H1 (cell line): ENCODE results near the gene ZWILCH. TPM values are rescaled to one million over a fixed set of nuclear protein-coding genes. Genes with fewer than 3 reads are reported as not detected.
A peak's percentile ranks its signal among the peaks of the same experiment; 100 is the strongest.

Experiments
- ATF2 ChIP-seq: IDR thresholded peaks from 2 replicates; pipeline ENCODE4 v1.6.1; 2012; ENCODE audit warnings: low read length, inconsistent platforms
- ATF3 ChIP-seq: IDR thresholded peaks from 2 replicates; pipeline ENCODE4 v1.6.1; 2011; ENCODE audit warnings: low read depth, mild to moderate bottlenecking, low read length; ENCODE audit not compliant: insufficient read depth
- BACH1 ChIP-seq: IDR thresholded peaks from 2 replicates; pipeline ENCODE4 v1.6.1; 2012; ENCODE audit warnings: low read length, improper control_type of control experiment
- CHD1 ChIP-seq: IDR thresholded peaks from 2 replicates; pipeline ENCODE4 v1.6.1; 2012; ENCODE audit warnings: low read depth, low read length, improper control_type of control experiment
- CHD2 ChIP-seq: IDR thresholded peaks from 2 replicates; pipeline ENCODE4 v1.6.1; 2012; ENCODE audit warnings: low read length, improper control_type of control experiment
- CREB1 ChIP-seq: IDR thresholded peaks from 2 replicates; pipeline ENCODE4 v1.6.1; 2012; ENCODE audit warnings: inconsistent platforms
- CTCF ChIP-seq, 3 experiments: IDR thresholded peaks; 1 replicate in 2 of 3; 2 replicates in 1 of 3; pipeline versions ENCODE4 v1.5.1 to v1.6.1; 2011; ENCODE audit warnings: low read length in 3 of 3, mild to moderate bottlenecking in 3 of 3, inconsistent platforms in 2 of 3, low read depth in 1 of 3, moderate library complexity in 1 of 3; ENCODE audit not compliant: insufficient read depth in 1 of 3; ENCODE audit errors: control extremely low read depth in 1 of 3
- EGR1 ChIP-seq: IDR thresholded peaks from 2 replicates; pipeline ENCODE4 v1.6.1; 2011; ENCODE audit warnings: low read depth, low read length, borderline replicate concordance
- EP300 ChIP-seq, 2 experiments: IDR thresholded peaks; 1 replicate in 1 of 2; 2 replicates in 1 of 2; pipeline ENCODE4 v1.6.1; 2011 to 2012; ENCODE audit warnings: low read depth in 2 of 2, low read length in 2 of 2, mild to moderate bottlenecking in 2 of 2, borderline replicate concordance in 1 of 2, inconsistent platforms in 1 of 2, moderate library complexity in 1 of 2
- EZH2 ChIP-seq: fragments of 200-600 bp; sonication (generic); IDR thresholded peaks from 2 replicates; pipeline ENCODE4 v1.7.1; 2012; ENCODE audit warnings: low read depth, mild to moderate bottlenecking, moderate library complexity, low read length, inconsistent platforms; ENCODE audit not compliant: severe bottlenecking
- GABPA ChIP-seq: IDR thresholded peaks from 2 replicates; pipeline ENCODE4 v1.6.1; 2011; ENCODE audit warnings: mild to moderate bottlenecking, low read length, moderate library complexity, borderline replicate concordance; ENCODE audit not compliant: insufficient read depth
- JUN ChIP-seq: IDR thresholded peaks from 2 replicates; pipeline ENCODE4 v1.6.1; 2011; ENCODE audit warnings: low read depth, mild to moderate bottlenecking, improper control_type of control experiment, low read length
- JUND ChIP-seq: IDR thresholded peaks from 2 replicates; pipeline ENCODE4 v1.6.1; 2011; ENCODE audit warnings: mild to moderate bottlenecking, improper control_type of control experiment, low read length
- MAX ChIP-seq: IDR thresholded peaks from 2 replicates; pipeline ENCODE4 v1.6.1; 2012; ENCODE audit warnings: inconsistent platforms
- PHF8 ChIP-seq: fragments of 200-600 bp; sonication (generic); conservative IDR thresholded peaks from 2 replicates; pipeline ENCODE4 v1.7.1; 2012; ENCODE audit warnings: low read depth, mild to moderate bottlenecking, inconsistent platforms, low read length, moderate library complexity
- POLR2A ChIP-seq, 2 experiments: IDR thresholded peaks; 1 replicate in 1 of 2; 2 replicates in 1 of 2; pipeline ENCODE4 v1.6.1; 2011; ENCODE audit warnings: low read depth in 2 of 2, low read length in 2 of 2, mild to moderate bottlenecking in 2 of 2; ENCODE audit errors: control extremely low read depth in 1 of 2
- POLR2AphosphoS5 ChIP-seq: IDR thresholded peaks from 2 replicates; pipeline ENCODE4 v1.6.1; 2011; ENCODE audit warnings: low read depth, low read length
- RAD21 ChIP-seq, 2 experiments: IDR thresholded peaks in 1 of 2; conservative IDR thresholded peaks in 1 of 2; 2 replicates each; pipeline ENCODE4 v1.6.1; 2011; ENCODE audit warnings: low read depth in 2 of 2, low read length in 2 of 2, improper control_type of control experiment in 1 of 2, inconsistent platforms in 1 of 2, mild to moderate bottlenecking in 1 of 2, moderate library complexity in 1 of 2
- RBBP5 ChIP-seq: IDR thresholded peaks from 2 replicates; pipeline ENCODE4 v1.7.1; 2012; ENCODE audit warnings: low read depth, mild to moderate bottlenecking, inconsistent platforms, low read length, moderate library complexity, borderline replicate concordance
- SUZ12 ChIP-seq: fragments of 200-600 bp; sonication (generic); IDR thresholded peaks from 2 replicates; pipeline ENCODE4 v1.6.1; 2012; ENCODE audit warnings: mild to moderate bottlenecking, inconsistent platforms, low read length, moderate library complexity, mixed read lengths
- YY1 ChIP-seq: IDR thresholded peaks from 2 replicates; pipeline ENCODE4 v1.6.1; 2011; ENCODE audit warnings: low read depth, mild to moderate bottlenecking, low read length
- polyA plus RNA-seq, 7 experiments: library from polyadenylated mRNA; depleted of rRNA in 3 of 7; stranded (reverse) in 5 of 7; unstranded in 2 of 7; fragments of >200 nt in 5 of 7; fragments of 200-250 nt in 2 of 7; gene quantifications; 1 replicate in 5 of 7; 2 replicates in 1 of 7; 4 replicates in 1 of 7; pipeline versions ENCODE4 v1.2.1 to v1.2.3, GENCODE V29; 2011 to 2013; ENCODE audit warnings: missing spikeins in 2 of 7, mixed read lengths in 2 of 7
- total RNA-seq: library from RNA; stranded (reverse); fragmentation: NEBNext Ultra II Directional; extraction: Animal tissue kit (Norgen Biotek cat#: 25700); gene quantifications from 2 replicates; pipeline ENCODE4 v1.2.1, GENCODE V29; 2021

ZWILCH gene
- total and polyA plus RNA-seq, 2 of the 8 experiments (the other 6 are each of a cell fraction or from before 2014, with no cell fraction given) = 18.1 to 61.5 TPM

GRCh38 chr15:66474135-66474534 lies 31.0 kb upstream of the ZWILCH start (continued):
- TF ChIP-seq GABPA (no peak), CREB1 (no peak), RBBP5 (no peak), POLR2AphosphoS5 (no peak), ATF2 (no peak), SUZ12 (no peak), EP300 (IDR thresholded peaks at IDR 0.05; ENCODE audit: borderline replicate concordance in 1 of 2, low read depth in 2 of 2, low read length in 2 of 2) (0 out of 3 replicates have a peak, but pooled peaks of 1 of the 2 experiments have one; percentile 16), ATF3 (no peak), CHD2 (no peak), PHF8 (no peak), JUN (no peak), YY1 (no peak), BACH1 (no peak), EGR1 (0 out of 2 replicates have a peak, but pooled peaks have one; percentile 3), RAD21 (IDR thresholded peaks at IDR 0.05 in 1 of 2, conservative IDR thresholded peaks at IDR 0.05 in 1 of 2; ENCODE audit: low read depth in 2 of 2, low read length in 2 of 2) (no peak), EZH2 (no peak), JUND (no peak), POLR2A (IDR thresholded peaks at IDR 0.05; ENCODE audit: control extremely low read depth in 1 of 2, low read depth in 2 of 2, low read length in 2 of 2) (no peak), CTCF (IDR thresholded peaks at IDR 0.05; ENCODE audit: control extremely low read depth in 1 of 3, insufficient read depth in 1 of 3, low read depth in 1 of 3, low read length in 3 of 3) (no peak), MAX (peak; percentile 59), CHD1 (no peak)
